ELR (cell line): ENCODE measurements around the gene RRP1B.

Experiments
- DNase-seq: peaks from one replicate; pipeline ENCODE4 v3.0.0-alpha.2; 2015; ENCODE audit warnings: low read depth

The RRP1B gene

DNA sequence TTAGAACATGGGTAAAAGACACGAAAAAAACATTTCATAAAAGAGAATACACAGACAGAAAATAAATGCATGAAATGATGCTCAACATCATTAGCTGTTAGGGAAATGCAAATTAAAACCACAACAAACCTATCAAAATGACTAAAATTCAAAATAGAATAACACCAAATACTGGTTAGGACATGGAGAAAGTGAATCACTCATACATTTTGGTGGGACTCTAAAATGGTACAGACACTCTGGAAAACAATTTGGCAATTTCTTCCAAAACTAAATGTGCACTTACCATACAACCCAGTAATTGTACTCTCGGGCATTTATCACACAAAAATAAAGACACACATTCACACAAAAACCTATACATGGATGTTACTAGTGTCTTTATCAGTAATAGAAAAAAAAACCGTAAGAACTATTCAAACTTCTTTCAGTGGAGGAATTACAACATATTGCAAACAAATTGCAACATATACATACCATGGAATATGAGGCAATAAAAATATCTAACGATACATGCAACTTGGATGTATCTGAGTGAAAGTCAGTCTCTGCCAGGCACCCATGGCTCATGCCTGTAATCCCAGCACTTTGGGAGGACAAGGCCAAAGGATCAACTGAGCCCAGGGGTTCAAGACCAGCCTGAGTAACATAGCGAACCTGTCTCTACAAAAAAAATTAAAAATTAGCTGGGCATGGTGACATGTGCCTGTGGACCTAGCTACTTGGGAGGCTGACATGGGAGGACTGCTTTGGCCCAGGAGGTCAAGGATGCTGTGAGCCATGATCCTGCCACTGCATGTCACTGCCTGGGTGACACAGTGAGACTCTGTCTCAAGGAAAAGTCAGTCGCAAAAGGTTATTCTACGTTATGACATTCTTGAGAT is 19.6 kb upstream of the RRP1B start:
- DNase-seq, result peak; percentile 50

DNA sequence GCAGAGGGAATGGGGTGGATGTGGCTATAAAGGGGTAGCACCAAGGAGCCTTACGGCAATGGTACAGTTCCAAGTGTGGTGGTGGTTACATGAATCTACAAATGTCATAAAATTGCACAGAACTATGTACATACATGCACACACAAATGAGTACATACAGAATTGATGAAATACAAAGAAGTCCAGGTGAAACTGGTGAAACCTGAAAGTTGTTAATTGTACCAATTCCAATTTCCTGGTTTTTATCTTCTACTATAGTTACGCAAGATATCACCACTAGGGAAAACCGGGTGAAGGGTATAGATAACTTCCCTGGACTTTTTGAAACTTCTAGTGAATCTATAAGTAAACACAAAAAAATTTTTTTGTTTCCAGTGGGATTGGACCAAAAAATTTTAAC is 19.0 kb upstream of the RRP1B start:
- no peak for DNase-seq

DNA sequence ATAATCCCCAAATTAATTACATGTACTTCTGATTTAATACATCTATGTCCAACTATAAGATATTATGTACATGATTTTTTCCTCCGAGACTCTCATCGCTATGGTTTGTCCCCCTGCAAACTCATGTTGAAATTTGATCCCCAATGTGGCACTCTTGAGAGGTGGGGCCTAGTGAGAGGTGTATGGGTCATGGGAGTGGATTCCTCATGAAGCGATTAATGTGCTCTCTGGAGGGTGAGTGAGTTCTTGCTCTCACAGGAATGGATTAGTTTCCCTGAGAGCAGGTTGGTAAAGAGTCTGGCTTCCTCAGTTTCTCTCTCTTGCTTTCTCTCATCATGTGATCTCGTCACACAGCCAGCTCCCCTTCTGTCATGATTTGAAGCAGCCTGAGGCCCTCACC is 16.2 kb upstream of the RRP1B start:
- DNase-seq, result no peak

DNA sequence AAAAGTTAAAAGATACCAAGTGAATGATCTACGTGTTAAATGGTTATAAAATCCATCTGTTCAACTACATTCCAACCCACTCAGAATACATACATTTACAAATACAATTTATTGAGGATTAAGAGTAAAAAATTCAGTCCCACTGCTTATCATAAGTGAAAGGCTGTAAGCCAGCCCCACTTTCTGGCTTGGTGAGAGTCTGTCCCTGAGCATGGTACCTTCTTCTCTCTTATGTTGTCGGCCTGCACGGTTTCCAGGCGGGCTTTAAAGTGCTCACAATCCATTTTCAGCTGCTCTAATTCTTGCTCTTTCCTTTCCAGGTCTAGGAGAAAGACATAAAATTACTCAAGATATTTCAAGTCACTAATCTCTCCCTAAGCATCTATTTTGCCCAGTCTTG is 15.3 kb upstream of the RRP1B start:
- DNase-seq, result no peak

DNA sequence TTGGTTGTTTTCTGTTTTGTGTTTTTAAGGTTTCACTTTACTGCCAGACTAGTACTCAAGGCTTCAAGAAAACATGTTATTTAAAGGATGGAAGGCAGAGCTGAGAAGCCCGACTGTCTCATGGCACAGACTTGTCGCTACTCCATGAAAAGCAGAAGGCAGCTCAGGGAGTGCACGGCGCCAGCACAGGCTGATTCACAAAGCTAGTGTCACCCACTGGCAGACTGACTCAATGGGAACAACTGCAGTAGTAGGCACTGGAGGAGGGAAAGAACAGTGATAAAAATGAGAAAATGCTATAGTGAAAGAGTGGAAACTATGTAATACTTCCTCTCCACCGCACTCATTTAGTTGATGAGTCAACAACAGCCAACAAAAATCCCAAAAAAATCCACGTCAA is 14.8 kb upstream of the RRP1B start:
- DNase-seq, result peak; percentile 51

DNA sequence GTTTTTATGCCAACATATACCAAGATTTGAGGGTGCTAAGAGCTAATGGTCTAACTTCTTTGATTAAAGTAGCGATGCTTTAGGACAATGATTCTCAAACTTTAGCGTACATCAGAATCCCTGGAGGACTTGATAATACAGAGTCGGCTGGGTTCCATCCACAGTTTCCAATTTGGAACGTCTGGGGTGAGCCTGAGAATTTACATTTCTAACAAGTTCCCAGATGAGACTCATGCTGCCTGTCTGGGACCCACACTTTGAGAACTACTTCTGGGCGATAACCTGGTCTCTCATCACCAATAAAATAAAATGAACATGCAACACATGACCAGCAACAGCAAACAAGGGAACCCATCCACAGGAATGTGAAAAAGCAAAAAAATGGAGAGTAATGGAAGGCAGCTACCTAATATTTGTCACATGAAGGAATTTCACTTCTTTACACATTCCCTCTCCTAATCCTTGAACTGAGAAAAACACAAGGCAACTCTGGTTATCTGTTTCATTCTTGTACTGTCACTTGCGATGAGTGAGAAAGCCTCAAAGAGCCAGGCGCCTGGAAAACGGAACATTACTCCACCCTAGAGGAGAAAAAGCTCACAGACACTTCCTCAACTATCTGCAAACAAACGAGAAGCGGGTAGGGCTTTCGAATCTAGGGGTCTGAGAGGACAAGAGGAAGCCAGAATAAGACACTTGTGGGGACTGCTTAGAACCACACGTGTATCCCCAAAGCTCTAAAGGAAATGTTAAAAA is 14.0 kb upstream of the RRP1B start:
- DNase-seq, result peak; percentile 79

DNA sequence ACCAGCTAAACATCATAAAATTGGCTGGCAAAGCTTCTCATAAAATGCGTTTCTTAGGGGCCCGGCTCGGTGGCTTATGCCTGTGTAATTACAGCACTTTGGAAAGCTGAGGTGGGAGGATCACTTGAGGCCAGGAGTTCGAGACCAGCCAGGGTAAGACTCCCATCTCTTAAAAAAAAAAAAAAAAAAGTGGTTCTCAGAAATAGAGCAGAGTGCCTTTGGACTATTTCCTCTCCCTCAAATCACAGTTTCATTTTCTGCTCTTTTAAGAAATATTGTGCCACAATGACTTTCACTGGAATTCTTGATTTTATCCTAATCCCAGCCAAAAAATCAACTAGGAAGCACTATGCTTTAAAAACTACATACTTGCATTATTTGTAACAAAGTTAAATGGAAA is 13.4 kb upstream of the RRP1B start:
- DNase-seq, result no peak

DNA sequence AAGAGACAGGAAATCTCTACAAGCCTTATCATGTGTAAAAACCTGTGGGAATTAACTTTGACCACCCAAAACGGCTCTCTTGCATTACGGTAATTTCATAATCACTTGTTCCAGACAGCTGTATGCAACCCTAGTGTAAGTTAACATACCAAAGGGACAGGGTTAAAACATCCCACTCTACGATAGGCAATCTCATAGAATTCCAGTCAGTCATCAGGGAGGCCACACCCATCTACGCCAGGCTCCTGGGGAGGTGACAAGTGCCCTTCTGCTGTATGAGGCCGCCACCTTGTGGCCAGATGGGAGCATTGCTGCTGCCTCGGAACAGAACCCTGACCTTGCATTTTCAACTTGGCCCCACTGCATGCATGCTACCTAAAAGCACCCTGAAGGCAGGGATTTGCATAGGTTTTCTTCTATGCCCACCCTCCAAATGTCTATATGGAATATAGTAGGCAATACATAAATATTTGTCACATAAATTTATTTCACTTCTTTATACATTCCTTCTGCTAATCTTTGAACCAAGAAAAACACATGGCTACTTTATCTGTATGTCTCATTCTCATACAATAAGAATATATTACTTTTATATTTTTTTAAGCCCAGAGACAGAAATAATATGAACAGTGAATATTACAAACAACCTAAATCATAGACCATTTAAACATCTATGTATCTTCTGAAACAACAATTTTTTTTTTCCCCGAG is 12.7 kb upstream of the RRP1B start:
- peak; percentile 93 for DNase-seq

DNA sequence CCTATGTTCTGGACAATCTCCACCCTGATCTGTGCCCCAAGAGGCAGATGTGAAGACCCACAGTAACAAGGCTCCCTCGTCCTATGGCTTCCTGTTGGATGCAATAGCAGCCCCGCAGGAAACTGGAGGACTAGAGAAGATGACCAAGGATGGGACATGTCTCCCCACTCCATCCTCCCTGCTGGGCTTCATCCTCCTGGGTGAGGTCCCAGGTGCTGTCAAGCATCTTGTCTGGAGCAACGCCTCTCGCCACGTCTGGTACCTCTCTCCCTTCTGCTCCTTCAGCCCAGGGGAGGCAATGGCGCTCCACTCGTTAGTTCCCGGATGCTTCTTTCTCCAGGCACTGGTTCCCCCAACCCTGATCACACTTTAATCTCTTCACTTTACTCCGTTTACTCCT is 11.2 kb upstream of the RRP1B start:
- DNase-seq, result no peak

DNA sequence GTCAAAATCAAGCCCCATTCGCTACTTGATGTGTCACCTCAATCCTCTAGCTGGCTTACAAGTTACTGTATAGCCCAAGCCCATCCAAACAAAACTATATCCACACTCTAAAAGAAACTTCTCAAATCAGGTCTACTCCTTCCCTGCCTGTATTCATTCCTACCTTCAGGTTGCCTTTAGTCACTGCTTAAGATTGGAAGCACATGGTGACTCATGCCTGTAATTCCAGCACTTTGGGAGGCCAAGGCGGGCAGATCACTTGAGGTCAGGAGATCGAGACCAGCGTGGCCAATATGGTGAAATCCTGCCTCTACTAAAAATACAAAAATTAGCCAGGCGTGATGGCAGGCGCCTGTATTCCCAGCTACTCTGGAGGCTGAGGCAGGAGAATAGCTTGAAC is 7.4 kb upstream of the RRP1B start:
- DNase-seq, result peak; percentile 48

DNA sequence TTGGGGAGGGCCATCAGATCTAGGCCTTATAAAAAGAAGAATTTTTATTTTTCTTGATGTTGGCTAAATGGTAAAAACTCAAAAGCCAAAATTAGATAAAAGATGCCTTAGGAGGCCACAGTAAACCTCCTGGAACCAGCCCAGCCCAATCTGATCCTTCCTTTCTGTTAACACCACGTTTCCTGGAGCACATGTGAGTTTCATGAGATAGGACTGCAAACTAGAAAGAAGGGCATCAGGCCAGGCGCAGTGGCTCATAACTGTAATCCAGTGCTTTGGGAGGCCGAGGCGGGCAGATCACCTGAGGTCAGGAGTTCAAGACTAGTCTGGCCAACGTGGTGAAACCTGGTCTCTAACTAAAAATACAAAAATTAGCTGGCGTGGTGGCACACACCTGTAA is 6.7 kb upstream of the RRP1B start:
- no peak for DNase-seq

DNA sequence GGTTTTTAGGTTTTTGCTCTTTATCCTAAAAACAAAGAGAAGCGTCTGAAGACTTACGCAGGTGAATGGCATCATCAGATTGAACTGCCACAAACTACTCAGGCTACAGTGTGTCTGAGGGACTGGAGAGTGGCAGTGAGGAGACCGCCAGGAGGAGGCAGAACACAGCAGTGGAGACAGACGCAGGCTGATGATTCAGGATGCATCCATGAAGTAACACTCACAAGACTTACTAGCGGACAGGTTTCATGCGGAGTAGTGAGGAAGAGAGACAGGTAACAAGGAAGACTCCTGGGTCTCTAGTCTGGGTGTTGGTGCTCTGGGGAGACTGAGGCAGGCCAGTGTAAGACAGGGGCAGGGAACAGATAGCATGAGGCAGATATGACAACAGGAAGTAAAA is 5.7 kb upstream of the RRP1B start:
- DNase-seq, result no peak

DNA sequence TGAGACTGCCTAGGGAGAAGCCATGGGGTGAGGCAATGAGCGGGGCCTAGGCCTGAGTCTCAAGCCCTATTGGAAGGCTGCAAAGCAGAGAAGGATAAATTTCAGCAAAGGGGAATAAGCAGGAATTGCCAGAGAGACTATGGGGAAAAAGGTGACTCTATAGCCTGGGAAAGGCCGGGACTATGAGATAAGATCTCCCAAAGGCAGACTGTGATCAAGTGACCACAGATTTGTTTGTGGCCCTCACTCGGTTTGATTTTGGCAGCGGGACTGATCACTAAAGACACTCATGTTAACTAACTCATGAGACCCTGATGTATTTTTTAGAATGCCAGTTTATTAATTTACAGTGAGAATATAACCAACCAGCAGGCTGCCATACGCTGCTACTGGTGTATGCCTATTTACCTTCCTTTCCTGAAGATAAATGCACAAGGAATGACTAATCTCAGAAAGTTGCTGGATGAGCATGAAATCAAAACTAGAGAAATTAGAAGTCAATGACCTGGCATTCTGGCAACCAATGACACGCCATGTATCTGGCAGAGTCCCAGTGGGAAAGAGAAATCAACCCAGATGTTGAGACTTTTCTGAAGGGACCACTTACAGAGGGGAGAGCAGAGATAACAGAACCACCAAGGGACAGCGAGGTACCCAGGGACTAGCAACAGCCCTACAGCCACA is 4.4 kb upstream of the RRP1B start:
- peak; percentile 86 for DNase-seq

DNA sequence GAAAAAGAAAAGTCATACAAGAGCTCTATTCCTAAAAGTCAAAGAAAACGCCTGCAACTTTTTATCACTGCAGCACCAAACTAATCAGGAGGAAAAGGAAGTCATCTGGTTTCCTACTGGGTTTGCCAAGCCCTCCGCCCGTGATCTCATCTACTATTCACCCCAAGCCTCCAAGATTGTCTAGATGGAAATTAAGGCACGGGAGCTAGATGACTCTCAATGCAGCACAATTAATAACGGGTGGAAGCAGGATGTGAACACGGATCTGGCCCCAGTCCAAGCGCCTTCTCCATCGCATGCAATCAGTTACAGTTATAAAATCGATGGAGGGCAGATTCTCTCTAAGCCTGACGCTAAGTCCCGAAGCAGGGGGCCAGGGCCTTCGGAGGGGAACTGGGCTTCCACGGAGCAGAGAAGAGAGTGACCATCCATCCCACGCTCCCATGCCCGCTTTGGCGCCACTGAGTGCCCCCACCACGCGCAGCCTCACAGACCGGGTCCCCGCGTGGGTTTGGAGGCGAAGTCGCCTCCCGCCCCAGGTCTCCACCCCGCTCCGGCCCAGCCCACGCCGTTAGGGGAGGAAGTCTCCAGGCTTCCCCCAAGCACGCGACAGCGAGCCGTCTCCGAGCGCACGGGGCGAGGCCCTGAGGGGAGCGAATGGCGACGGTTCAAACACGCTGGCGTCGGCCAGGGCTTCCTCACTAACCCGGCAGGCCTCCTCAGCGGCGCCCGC is 1.8 kb upstream of the RRP1B start:
- DNase-seq, result no peak

DNA sequence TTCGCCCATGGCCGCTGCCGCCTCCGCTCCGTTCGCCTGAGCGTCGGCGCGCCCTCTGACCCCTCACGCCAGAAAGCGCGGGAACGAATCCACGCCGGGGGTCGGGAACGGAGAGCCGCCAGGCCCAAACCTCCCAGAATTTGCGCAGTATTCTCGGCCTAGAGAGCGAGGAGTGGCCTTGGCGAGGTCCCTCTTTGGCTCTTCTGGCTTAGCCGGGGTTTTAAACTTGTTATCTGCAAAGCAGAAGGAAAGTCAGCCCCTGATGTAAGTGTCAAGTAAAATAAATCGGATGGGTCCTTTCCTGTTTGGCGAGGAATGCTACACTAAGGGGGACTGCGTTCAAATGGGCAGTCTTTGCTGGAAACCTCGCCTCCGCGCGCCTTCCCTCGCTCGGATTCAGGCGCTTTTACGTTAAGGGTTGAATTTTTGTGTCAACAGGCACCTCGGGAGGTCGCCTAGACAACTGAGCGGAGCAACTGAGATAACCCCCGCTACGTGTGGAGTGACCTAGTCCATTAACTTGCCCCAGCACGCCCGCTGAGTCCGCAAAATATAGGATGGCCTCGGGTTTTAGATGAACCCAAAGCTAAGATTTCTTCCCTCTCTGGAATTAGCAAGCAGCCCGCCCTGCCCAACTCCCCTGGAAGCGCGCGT is 1.1 kb upstream of the RRP1B start:
- DNase-seq, result no peak

DNA sequence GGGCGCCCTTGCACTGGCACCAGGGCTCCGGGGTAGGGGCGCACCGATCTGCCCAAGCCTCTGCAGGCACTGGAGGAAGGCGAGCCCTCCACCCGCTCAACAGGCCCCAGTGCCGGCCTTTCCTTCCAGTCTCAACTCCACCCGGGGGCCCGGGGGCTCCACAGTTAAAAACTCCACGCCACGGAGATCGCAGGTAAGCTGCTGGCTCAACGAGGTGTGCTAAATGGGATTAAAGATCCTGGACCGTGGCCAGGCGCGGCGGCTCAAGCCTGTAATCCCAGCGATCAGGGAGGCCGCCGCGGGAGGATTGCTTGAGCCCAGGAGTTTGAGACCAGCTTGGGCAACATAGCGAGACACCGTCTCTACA is 608 bp upstream of the RRP1B start:
- DNase-seq, result no peak

DNA sequence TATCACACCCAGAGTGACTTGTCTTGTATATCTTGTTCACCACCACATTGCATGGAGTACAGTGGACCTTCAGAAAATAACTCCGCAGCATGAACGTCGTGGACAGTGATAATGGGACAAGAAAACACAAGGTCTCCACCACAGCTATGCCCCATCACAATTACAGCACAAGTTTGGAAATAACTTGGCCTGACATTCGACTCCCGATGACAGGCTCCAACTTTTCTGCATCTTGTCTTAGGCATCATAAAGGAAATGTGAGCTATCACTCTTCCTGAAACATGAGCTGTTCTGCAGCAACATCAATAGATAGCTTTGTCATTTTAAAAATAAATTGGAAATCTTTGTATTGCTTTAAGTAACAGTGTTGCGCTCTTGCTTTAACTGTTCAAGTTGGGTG is 2.9 kb downstream of the RRP1B start:
- no peak for DNase-seq

DNA sequence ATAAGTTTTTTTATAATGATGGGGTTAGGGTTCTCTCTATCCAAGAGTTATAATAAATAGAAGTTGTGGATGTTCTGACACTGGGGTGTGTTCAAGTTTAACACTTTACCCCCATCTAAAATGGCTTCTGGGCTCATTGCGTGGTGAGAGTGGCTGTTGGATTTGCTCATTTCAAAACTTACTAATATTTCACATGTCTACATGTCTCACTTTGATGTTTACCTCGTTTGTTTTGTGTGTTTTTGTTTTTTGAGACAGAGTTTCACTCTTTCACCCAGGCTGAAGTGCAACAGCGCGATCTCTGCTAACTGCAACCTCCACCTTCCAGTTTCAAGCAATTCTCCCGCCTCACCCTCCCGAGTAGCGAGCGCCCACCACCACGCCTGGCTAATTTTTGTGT is 3.7 kb downstream of the RRP1B start:
- no peak for DNase-seq

DNA sequence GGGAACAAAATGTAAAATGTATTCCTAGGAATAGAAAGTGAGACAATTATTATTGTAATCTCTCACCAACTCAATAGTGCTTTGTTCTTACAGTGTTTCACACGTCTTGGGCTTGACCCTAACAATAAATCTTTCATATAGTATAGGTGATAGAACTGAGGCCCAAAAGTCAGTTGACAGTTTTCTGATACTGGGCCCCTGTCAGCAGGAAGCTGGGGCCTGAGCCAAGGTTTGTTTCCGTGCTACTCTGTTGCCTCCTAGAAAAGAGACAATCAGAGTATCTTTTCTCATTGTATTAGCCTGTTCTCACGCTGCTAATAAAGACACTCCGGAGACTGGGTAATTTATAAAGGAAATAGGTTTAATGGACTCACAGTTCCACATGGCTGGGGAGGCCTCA is 5.0 kb downstream of the RRP1B start:
- no peak for DNase-seq

DNA sequence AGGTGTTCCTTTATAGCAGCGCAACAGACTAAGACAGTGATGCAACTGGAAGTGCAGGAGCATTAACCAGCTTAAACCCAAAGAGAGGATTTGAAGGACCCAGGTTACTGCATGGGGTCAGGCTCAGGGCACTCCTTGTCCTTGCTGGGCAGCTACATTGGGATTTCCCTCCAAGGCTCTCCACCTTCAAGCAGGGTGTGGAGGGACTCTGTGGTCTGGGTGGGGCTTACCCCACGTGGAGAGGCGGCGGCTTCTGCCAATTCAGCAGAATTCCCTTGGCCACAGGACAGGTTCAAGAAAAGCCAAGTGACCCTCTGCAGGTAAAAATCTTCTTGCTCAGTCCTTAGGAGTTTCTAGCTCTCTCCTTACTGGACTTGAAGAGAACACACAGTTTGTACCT is 6.5 kb downstream of the RRP1B start:
- no peak for DNase-seq
